Measurements from ENCODE around the gene SLC30A1.
"Not testable (repeated sequence)": the region's sequence is repeated elsewhere in the genome, so short reads cannot be mapped to it uniquely, and the experiment has no call there.

The SLC30A1 gene

GRCh38 chr1:211547710-211548109 lies 31.3 kb downstream of the SLC30A1 start:
- DNase-seq (ENCODE audit: low spot score) = no peak

- DNase-seq (ENCODE audit: low spot score) = no peak
Measured at GRCh38 chr1:211546543-211546942, 32.4 kb downstream of the SLC30A1 start.

- no peak for DNase-seq (ENCODE audit: low spot score)
Measured at GRCh38 chr1:211543025-211543424, 35.9 kb downstream of the SLC30A1 start.

DNA sequence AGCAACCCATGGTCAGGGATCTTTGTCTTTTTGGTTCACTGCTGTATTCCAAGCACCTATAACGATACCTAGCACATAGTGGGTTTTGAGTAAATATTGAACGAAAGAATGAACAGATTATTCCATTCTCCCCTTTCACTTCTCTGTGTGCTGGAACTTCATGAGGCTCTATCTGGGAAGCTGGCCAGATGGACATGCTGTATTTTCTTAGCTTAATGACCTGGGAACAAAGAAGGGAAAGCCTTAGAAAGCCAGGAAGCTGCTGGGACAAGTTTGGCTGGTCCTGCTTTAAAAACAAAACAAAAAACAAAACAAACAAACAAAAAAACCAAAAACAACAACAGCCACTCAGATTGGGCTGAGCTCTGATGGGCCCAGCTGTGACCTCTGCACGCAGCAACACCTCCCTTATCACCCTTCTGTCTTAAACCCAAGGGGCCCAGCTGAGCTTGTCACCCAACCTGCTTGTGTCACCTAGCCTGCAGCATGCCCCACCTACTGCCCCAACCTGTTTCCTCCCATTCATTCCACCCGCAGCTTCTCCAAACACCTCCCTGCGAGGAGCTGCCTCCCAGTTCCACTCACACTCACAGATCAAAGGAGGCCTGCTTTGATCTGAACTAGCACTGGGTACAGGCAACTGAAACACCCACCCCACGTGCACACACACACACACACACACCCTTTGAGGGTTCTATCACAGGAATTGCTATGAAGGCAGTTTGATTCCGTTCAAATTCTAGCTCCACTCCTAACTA lies 37.1 kb downstream of the SLC30A1 start:
- no peak for DNase-seq (ENCODE audit: low spot score)

GRCh38 chr1:211541278-211541677 lies 37.7 kb downstream of the SLC30A1 start:
- DNase-seq (ENCODE audit: low spot score) = no peak

DNA sequence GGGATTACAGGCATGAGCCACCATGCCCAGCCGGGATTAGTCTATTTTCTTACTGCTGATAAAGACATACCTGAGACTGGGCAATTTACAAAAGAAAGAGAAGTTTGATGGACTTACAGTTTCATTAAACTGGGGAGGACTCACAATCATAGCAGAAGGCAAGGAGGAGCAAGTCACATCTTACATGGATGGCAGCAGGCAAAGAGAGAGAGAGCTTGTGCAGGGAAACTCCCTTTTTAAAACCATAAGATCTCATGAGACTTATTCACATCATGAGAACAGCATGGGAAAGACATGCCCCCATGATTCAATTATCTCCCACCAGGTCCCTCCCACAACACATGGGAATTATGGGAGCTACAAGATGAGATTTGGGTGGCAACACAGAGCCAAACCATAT lies 38.1 kb downstream of the SLC30A1 start:
- not testable (repeated sequence) for DNase-seq (ENCODE audit: low spot score)

DNA sequence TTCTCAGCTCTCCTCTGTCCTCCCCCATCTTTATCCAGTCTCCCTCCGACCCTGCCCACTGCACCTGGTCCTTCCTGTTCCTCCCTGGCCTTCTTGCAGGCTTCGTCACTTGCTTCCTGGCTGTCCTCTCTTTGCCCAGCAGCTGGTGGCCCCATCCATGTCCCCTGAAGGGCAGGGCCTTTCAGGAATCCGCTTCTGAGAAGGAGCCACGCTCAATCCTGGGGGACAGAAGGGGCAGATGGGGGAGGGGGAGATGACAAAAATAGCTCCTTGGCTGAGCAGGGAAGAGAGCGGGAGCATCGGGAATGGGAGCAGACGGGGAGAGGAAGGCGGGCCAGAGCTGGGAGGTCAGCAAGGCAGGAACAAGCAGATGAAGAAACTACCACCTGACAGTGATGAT lies 40.7 kb downstream of the SLC30A1 start:
- DNase-seq (ENCODE audit: low spot score) = no peak

GRCh38 chr1:211537253-211537652 lies 41.7 kb downstream of the SLC30A1 start:
- DNase-seq (ENCODE audit: low spot score) = no peak

GRCh38 chr1:211536606-211537005 lies 42.4 kb downstream of the SLC30A1 start:
- no peak for DNase-seq (ENCODE audit: low spot score)

DNA sequence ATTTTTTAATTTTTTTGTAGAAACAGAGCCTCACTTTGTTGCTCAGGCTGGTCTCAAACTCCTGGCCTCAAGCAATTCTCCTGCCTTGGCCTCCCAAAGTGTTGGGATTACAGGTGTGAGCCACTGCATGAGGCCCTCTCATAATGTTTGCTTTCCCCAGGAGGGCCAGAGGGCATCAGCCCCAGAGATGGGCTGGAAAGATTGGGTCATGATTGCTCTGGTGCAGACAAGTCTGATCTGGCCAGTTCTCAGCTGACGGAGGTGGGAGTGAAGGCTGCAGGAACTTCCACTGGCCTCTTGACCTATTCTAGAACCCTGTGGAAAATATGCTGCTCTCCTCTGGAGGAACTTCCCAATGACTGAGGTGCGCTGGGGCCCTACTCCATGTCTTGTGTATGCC lies 43.6 kb downstream of the SLC30A1 start:
- DNase-seq (ENCODE audit: low spot score) = no peak

DNA sequence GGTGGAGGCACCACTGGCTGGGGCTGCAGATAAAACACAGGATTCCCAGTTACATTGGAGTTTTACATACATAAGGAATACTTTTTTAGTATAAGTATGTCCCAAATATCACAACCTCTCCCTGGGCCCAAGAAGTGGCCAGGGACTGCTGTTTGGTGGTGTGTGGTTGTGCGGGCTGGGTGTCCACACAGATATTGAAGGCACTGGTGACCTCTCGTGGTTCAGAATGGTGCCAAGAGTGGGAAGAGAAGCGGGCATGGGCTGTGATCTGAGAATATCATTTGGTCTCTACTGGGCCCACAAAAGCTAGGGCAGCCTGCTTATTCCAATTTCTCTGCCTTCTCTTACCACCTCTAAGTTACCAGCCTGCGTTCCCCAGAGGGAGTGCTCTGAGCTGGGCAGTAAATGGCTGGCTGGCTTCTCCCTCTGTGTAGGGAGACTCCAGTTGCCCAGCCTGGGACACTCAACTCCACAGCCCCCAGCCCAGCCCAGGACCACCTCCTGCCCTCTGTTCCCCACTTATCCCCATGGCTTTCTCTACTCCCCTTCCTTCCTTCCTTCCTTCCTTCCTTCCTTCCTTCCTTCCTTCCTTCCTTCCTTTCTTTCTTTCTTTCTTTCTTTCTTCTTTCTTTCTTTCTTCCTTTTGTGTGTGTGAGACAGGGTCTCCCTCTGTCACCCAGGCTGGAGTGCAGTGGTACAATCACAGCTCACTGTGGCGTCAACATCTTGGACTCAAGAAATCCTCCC lies 44.2 kb downstream of the SLC30A1 start:
- DNase-seq (ENCODE audit: low spot score) = no peak

- DNase-seq (ENCODE audit: low spot score) = no peak
Measured at GRCh38 chr1:211532088-211532444, 46.9 kb downstream of the SLC30A1 start.

DNA sequence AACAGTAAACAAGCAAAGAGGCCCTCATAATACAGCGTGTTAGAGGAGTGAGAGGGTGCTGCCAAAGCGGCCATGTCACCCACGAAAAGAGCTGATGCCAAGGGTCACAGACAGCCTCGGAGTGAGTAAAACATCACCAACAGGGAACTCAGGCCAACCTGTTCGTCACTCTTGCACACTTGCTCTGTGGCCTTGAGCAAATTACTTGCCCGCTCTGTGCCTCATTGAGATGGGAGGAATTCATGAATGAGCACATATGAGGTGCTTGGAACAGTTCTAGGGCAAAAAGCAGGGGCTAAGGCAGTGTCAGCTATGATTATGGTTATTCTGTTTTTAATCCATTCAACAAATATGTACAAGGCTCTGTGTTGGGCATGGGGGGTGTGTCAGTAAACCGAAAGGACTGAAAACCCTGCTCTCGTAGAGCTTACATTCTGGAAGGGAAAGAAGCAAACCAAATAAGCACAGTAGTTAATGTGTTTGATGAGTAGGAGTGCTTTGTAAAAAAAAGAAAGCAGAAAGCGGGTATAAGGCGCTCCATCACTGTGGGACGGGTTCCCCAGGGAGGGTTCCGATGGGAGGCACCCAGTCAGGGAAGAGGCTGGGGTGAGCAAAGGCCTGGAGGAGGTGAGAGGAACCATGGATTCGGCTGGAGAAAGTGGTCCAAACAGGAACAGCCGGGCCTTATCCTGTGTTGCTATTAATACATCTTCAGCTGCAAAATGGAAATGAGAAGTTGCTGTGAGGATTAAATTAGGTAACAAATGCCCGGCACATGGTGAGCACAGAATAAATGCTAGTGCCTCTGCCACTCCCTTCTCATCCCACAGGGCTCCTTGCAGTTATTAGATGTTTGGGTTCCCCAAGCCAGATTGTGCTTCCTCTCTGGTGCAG lies 47.5 kb downstream of the SLC30A1 start:
- DNase-seq (ENCODE audit: low spot score) = no peak

DNA sequence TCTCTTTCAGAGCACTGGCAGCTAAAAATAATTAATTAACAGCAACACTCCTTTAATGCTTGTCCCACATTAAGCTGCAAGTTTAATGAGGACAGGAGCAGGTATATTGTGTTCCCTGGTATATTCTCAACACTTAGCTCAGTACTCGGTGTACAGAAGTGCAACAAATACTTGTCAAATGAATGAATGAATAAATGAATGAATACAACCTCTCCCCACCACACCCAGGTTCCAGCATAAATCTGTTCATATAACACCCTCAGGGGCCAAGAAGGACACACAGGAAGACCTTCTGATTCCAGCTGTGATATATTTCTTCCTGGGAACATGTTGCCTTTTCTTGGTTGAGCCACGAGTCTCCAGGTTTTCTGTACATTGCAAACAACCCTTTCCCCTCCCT lies 48.9 kb downstream of the SLC30A1 start:
- no peak for DNase-seq (ENCODE audit: low spot score)

DNA sequence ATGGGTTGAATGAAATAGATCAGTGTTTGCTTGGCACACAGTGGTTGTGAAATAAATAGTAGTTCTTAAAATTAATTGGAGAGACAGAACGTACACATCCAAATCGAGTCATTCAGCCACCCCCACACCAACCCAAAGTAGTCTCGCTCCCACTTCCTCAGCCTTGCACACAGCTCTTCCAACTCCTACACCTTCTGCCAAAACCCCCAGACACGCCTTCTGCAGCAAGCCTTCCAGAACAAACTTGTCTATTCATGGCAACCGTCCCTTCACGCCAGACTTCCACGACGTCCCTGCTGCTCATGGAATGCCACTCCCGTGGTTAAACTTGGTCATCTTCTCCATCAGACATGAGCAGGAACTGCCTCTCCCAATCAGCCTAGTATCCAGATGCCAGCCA lies 49.5 kb downstream of the SLC30A1 start:
- DNase-seq (ENCODE audit: low spot score) = no peak

- no peak for DNase-seq (ENCODE audit: low spot score)
Measured at GRCh38 chr1:211529011-211529410, 50.0 kb downstream of the SLC30A1 start.

- no peak for DNase-seq (ENCODE audit: low spot score)
Measured at GRCh38 chr1:211527888-211528287, 51.1 kb downstream of the SLC30A1 start.

GRCh38 chr1:211527006-211527405 lies 52.0 kb downstream of the SLC30A1 start:
- no peak for DNase-seq (ENCODE audit: low spot score)

DNA sequence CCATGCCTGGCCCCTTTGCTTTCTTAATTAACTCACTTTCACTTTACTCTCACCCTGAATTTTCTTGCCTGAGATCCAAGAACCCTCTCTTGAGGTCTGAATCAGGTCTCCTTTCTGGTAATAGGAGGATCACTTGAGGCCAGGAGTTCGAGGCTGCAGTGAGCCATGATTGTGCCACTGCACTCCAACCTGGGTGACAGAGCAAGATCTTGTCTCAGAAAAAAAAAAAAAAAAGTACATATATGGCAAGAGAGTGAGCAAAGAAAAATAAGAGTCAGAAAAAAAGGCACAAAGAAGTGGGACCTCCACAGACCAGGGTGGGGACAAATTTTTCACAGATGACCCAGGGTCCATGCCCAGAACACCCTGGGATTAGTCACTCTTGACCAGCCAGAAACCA lies 52.9 kb downstream of the SLC30A1 start:
- DNase-seq (ENCODE audit: low spot score) = no peak

DNA sequence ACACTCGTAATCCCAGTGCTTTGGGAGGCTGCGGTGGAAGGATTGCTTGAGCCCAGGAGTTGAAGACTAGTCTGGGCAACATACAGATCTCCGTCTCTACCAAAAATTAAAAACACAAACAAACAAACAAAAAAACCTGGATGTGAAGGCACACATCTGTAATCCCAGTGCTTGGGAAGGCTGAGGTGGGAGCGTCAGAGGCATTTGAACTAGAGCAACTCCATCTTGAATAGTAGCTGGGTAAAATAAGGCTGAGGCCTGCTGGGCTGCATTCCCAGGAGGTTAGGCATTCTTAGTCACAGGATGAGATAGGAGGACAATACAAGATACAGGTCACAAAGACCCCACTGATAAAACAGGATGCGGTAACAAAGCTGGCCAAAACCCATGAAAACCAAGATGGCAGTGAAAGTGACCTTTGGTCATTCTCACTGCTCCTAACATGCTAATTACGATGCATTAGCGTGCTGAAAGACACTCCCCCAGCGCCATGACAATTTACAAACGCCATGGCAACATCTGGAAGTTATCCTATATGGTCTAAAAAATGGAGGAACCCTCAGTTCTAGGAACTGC lies 53.8 kb downstream of the SLC30A1 start:
- DNase-seq (ENCODE audit: low spot score) = no peak

GRCh38 chr1:211524521-211524920 lies 54.4 kb downstream of the SLC30A1 start:
- DNase-seq (ENCODE audit: low spot score) = no peak

DNA sequence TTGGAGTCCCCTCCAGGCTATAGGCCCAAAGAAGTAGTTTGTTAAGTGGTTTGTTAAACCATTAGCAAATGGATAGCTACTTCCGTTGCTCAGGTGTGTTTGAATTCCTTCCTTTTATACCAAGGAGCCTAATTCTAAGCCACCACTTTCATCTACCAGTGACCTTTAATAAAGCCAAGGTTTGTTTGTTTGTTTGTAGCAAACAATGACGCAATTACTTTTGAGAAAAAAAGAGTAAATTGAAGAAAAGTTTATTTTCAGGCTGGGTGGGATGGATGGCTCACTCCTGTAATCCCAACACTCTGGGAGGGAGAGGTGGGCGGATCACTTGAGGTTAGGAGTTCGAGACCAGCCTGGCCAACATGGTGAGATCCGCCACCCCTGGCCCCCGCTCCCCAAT lies 56.2 kb downstream of the SLC30A1 start:
- no peak for DNase-seq (ENCODE audit: low spot score)
